Hepatocyte (in vitro differentiated cells): ENCODE data around the gene MYO3B.

ENCODE experiments used
- EZH2 ChIP-seq: fragments of 200-600 bp; sonication (generic); IDR thresholded peaks from 2 replicates; pipeline ENCODE4 v1.6.1; 2016; ENCODE audit warnings: antibody characterized with exemption, mild to moderate bottlenecking, borderline replicate concordance
- EZH2phosphoT487 ChIP-seq: fragments of 200-600 bp; sonication (generic); IDR thresholded peaks from one replicate; pipeline ENCODE4 v1.6.1; 2018; ENCODE audit warnings: antibody characterized with exemption, mild to moderate bottlenecking, low read depth, moderate library complexity; ENCODE audit not compliant: unreplicated experiment, severe bottlenecking
- TF ChIP-seq, protein P1 (sequence below): fragments of 200-600 bp; sonication (generic); IDR thresholded peaks from 2 replicates; pipeline ENCODE4 v1.5.1; 2016; ENCODE audit warnings: antibody characterized with exemption, mild to moderate bottlenecking; ENCODE audit not compliant: poor library complexity

DNA sequence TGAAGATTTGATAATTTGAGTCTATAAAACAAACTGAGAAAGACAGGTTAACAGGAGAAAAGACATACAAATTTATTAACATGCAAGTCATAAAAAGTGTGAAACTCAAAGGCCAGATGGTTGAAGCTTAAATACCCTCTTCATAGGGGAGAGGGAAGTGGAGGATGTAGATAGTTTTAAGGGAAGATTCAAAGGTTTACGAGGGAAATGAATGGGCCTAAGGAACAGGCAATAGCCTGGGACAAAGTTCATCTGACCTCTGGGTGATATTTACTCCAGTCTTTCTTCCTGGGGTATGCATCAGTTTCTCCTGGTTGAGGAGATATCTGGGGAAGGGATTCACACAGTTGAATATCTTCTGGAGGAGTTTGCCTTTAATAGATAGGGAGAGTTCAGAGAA is 322.2 kb downstream of the MYO3B start:
- TF ChIP-seq, protein P1, sequence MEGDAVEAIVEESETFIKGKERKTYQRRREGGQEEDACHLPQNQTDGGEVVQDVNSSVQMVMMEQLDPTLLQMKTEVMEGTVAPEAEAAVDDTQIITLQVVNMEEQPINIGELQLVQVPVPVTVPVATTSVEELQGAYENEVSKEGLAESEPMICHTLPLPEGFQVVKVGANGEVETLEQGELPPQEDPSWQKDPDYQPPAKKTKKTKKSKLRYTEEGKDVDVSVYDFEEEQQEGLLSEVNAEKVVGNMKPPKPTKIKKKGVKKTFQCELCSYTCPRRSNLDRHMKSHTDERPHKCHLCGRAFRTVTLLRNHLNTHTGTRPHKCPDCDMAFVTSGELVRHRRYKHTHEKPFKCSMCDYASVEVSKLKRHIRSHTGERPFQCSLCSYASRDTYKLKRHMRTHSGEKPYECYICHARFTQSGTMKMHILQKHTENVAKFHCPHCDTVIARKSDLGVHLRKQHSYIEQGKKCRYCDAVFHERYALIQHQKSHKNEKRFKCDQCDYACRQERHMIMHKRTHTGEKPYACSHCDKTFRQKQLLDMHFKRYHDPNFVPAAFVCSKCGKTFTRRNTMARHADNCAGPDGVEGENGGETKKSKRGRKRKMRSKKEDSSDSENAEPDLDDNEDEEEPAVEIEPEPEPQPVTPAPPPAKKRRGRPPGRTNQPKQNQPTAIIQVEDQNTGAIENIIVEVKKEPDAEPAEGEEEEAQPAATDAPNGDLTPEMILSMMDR: no peak
- TF ChIP-seq EZH2 (no peak), EZH2phosphoT487 (no peak)
